ENCODE results near the gene GHDC. TPM values are rescaled to one million over a fixed set of nuclear protein-coding genes. Genes with fewer than 3 reads are reported as not detected.

The GHDC gene
- total and polyA plus RNA-seq, 2 donors (not counting 3 experiments of a cell fraction or from before 2014, with no cell fraction given) = 9.8 to 11.2 TPM

- H3K9me3 ChIP-seq (replicated peaks; ENCODE audit: control insufficient read depth, insufficient read depth, low read length) = no peaks in the 10 kb centered on the region
- H3K9me1 ChIP-seq (replicated peaks; ENCODE audit: control insufficient read depth, extremely low read depth, insufficient read depth, low read length) = no peaks in the 10 kb centered on the region
- FAIRE-seq (no peak), DNase-seq (ENCODE audit: low read depth, low spot score) (no peak)
- no peaks in the 10 kb centered on the region for H3K79me2 ChIP-seq (ENCODE audit: control insufficient read depth, insufficient read depth, low read length)
- no peak for TF ChIP-seq MAX (IDR thresholded peaks at IDR 0.05; ENCODE audit: insufficient read depth, insufficient read length)
- no peak for TF ChIP-seq EZH2 (IDR thresholded peaks at IDR 0.05; ENCODE audit: borderline replicate concordance, low read depth, low read length, severe bottlenecking)
- TF ChIP-seq JUN (IDR thresholded peaks at IDR 0.05; ENCODE audit: borderline replicate concordance, insufficient read depth, insufficient read length, low read depth) = no peak
- TF ChIP-seq POLR2A (IDR thresholded peaks at IDR 0.05; ENCODE audit: low read depth, low read length) = no peak
- no peak for TF ChIP-seq MYC (IDR thresholded peaks at IDR 0.05; ENCODE audit: low read depth, low read length)
- TF ChIP-seq GATA2 (IDR thresholded peaks at IDR 0.05; ENCODE audit: insufficient read depth, insufficient read length, low read depth, low read length) = no peak
- TF ChIP-seq FOS (IDR thresholded peaks at IDR 0.05; ENCODE audit: borderline replicate concordance, insufficient read depth, low read length) = no peak
- TF ChIP-seq, protein P1, sequence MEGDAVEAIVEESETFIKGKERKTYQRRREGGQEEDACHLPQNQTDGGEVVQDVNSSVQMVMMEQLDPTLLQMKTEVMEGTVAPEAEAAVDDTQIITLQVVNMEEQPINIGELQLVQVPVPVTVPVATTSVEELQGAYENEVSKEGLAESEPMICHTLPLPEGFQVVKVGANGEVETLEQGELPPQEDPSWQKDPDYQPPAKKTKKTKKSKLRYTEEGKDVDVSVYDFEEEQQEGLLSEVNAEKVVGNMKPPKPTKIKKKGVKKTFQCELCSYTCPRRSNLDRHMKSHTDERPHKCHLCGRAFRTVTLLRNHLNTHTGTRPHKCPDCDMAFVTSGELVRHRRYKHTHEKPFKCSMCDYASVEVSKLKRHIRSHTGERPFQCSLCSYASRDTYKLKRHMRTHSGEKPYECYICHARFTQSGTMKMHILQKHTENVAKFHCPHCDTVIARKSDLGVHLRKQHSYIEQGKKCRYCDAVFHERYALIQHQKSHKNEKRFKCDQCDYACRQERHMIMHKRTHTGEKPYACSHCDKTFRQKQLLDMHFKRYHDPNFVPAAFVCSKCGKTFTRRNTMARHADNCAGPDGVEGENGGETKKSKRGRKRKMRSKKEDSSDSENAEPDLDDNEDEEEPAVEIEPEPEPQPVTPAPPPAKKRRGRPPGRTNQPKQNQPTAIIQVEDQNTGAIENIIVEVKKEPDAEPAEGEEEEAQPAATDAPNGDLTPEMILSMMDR (IDR thresholded peaks at IDR 0.05; ENCODE audit: extremely low read depth in 1 of 2, insufficient read depth in 1 of 2, low read depth in 1 of 2, low read length in 2 of 2) = no peak
- ChIA-PET CTCF (interaction anchor here (1.1 to 2.4 kb wide), 3 partner anchors 9 to 30 kb away, joined by 3 to 14 read pairs (median 4); partner anchors contain the start of genes HCRT and KCNH4), POLR2A (no interaction called here)
- no peak overlapping the region for H3K4me3 ChIP-seq (replicated peaks in 1 of 3; ENCODE audit: insufficient read depth in 1 of 3, low read depth in 1 of 3, low read length in 3 of 3)
- no peak overlapping the region for H2AFZ ChIP-seq (ENCODE audit: low read depth, low read length)
- H4K20me1 ChIP-seq (replicated peaks; ENCODE audit: control insufficient read depth, extremely low read depth, insufficient read depth, low read length) = no peaks in the 10 kb centered on the region
- H3K36me3 ChIP-seq (ENCODE audit: control insufficient read depth in 2 of 2, extremely low read depth in 1 of 2, insufficient read depth in 2 of 2, low read length in 2 of 2) = no peaks in the 10 kb centered on the region
- H3K27me3 ChIP-seq (ENCODE audit: control insufficient read depth in 2 of 2, insufficient read depth in 2 of 2, low read length in 2 of 2) = no peaks in the 10 kb centered on the region
- dilution Hi-C loops (cut with MboI; ENCODE audit: extremely low pct_ligation_motif_present, low sequenced_read_pairs) (no loop called here), intact Hi-C loops (cut with micrococcal nuclease) (no loop called here)
- no peaks in the 10 kb centered on the region for H3K4me1 ChIP-seq (ENCODE audit: control insufficient read depth, extremely low read depth, insufficient read depth, low read length)
- no peak overlapping the region for H3K27ac ChIP-seq (ENCODE audit: insufficient read depth, low read depth, low read length)
- H3K4me2 ChIP-seq (ENCODE audit: insufficient read depth, low read length) = no peak overlapping the region
- no peak overlapping the region for H3K9ac ChIP-seq (replicated peaks; ENCODE audit: extremely low read depth, insufficient read depth, low read length)
- no TSS peak for BruUV-seq (replicated peaks)
Observed at GRCh38 chr17:42192189-42193126, 1.8 kb downstream of the GHDC start.

All from endothelial cell of umbilical vein (primary cell).